K562 (cell line): Measurements from ENCODE around the gene SLC7A6. TPM values are rescaled to one million over a fixed set of nuclear protein-coding genes. Genes with fewer than 3 reads are reported as not detected.

Experiments
- ATF1 ChIP-seq, 2 experiments: fragments of 450-650 bp in 1 of 2; IDR thresholded peaks; 2 replicates each; pipeline ENCODE4 v1.6.1; 2016; ENCODE audit warnings: missing compliant biosample characterization in 1 of 2, missing genetic modification characterization in 1 of 2
- CBX5 ChIP-seq: IDR thresholded peaks from 2 replicates; pipeline ENCODE4 v1.6.1; 2014; ENCODE audit warnings: low read depth, borderline replicate concordance
- E2F6 ChIP-seq, 2 experiments: IDR thresholded peaks; 2 replicates each; pipeline ENCODE4 v1.6.1; 2011; ENCODE audit warnings: borderline replicate concordance in 1 of 2, control low read depth in 1 of 2, low read depth in 1 of 2, low read length in 1 of 2, mild to moderate bottlenecking in 1 of 2, mixed read lengths in 1 of 2, moderate library complexity in 1 of 2; ENCODE audit not compliant: insufficient read depth in 1 of 2, insufficient read length in 1 of 2, poor library complexity in 1 of 2, severe bottlenecking in 1 of 2; ENCODE audit errors: extremely low read depth in 1 of 2
- ELF4 ChIP-seq: fragments of 450-650 bp; formaldehyde crosslinking; IDR thresholded peaks from 2 replicates; pipeline ENCODE4 v1.4.0; 2022; ENCODE audit warnings: missing genetic modification characterization
- NONO ChIP-seq, 2 experiments: fragments of 200-400 bp in 1 of 2; fragments of 450-650 bp in 1 of 2; formaldehyde crosslinking in 1 of 2; IDR thresholded peaks; 2 replicates each; pipeline ENCODE4 v1.6.1; 2017; ENCODE audit warnings: low read depth in 2 of 2, mild to moderate bottlenecking in 2 of 2, moderate library complexity in 2 of 2, low read length in 1 of 2
- NR3C1 ChIP-seq: sonication (generic); formaldehyde crosslinking; IDR thresholded peaks from 2 replicates; pipeline ENCODE4 v1.8.1; 2022; ENCODE audit warnings: missing genetic modification reagents
- THRA ChIP-seq: fragments of 450-650 bp; IDR thresholded peaks from 2 replicates; pipeline ENCODE4 v1.6.1; 2017; ENCODE audit warnings: mild to moderate bottlenecking, moderate library complexity
- polyA plus RNA-seq, 8 experiments: library from polyadenylated mRNA; depleted of rRNA in 4 of 8; stranded (reverse) in 5 of 8; unstranded in 3 of 8; fragments of >200 nt; fragmentation: Nextera tagmentation in 2 of 8; fragmentation: Illumina TruSeq in 1 of 8; extraction: Ambion mirVana in 2 of 8; extraction: Trizol in 1 of 8; gene quantifications; 2 replicates each; pipeline versions ENCODE4 v1.2.1 to v1.2.3, GENCODE V29; 2011 to 2014; ENCODE audit warnings: inconsistent platforms in 1 of 8, missing spikeins in 1 of 8
- total RNA-seq, 7 experiments: library from RNA; depleted of rRNA in 6 of 7; stranded (reverse); fragments of >200 nt in 6 of 7; fragmentation: Illumina TruSeq in 2 of 7; extraction: Trizol in 2 of 7; gene quantifications; 2 replicates each; pipeline versions ENCODE4 v1.2.1 to v1.2.3, GENCODE V29; 2011 to 2021; ENCODE audit warnings: low replicate concordance in 1 of 7
- TF ChIP-seq, protein P1 (sequence below): IDR thresholded peaks from 2 replicates; pipeline ENCODE4 v1.6.1; 2014; ENCODE audit warnings: antibody characterized with exemption

Gene SLC7A6
- total and polyA plus RNA-seq, 9 of the 15 experiments (the other 6 are each of a cell fraction or from before 2014, with no cell fraction given): 12.6 to 60.1 (median 29.8) TPM

GRCh38 chr16:68342620-68343019, 78.3 kb downstream of the SLC7A6 start (continued):
- TF ChIP-seq NONO (IDR thresholded peaks at IDR 0.05; ENCODE audit: low read depth in 2 of 2, low read length in 1 of 2) (no peak), THRA (no peak), NR3C1 (no peak), E2F6 (IDR thresholded peaks at IDR 0.05; ENCODE audit: borderline replicate concordance in 1 of 2, extremely low read depth in 1 of 2, insufficient read depth in 1 of 2, insufficient read length in 1 of 2, low read depth in 1 of 2, low read length in 1 of 2, poor library complexity in 1 of 2, severe bottlenecking in 1 of 2) (no peak), ATF1 (CRISPR knock-in tag; IDR thresholded peaks at IDR 0.05) (no peak), ATF1 (tag; IDR thresholded peaks at IDR 0.05) (no peak), CBX5 (no peak), ELF4 (no peak)
- TF ChIP-seq, protein P1, sequence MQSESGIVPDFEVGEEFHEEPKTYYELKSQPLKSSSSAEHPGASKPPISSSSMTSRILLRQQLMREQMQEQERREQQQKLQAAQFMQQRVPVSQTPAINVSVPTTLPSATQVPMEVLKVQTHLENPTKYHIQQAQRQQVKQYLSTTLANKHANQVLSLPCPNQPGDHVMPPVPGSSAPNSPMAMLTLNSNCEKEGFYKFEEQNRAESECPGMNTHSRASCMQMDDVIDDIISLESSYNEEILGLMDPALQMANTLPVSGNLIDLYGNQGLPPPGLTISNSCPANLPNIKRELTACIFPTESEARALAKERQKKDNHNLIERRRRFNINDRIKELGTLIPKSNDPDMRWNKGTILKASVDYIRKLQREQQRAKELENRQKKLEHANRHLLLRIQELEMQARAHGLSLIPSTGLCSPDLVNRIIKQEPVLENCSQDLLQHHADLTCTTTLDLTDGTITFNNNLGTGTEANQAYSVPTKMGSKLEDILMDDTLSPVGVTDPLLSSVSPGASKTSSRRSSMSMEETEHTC: no peak
